SIG-M5 (cell line): ENCODE data around the gene FHOD1.

Experiments used
- DNase-seq: peaks from one replicate; lab custom pipeline; 2025; lab: John Stamatoyannopoulos, UW

Gene FHOD1

GRCh38 chr16:67277294-67277998 lies 30.2 kb upstream of the FHOD1 start:
- no peak for DNase-seq

GRCh38 chr16:67275321-67275720 lies 28.0 kb upstream of the FHOD1 start:
- DNase-seq, result no peak

GRCh38 chr16:67271446-67271845 lies 24.2 kb upstream of the FHOD1 start:
- DNase-seq, result no peak

- DNase-seq, result no peak
Measured at GRCh38 chr16:67270931-67271338, 23.7 kb upstream of the FHOD1 start.

- no peak for DNase-seq
Measured at GRCh38 chr16:67269766-67270165, 22.5 kb upstream of the FHOD1 start.

- no peak for DNase-seq
Measured at GRCh38 chr16:67268136-67268579, 20.9 kb upstream of the FHOD1 start.

GRCh38 chr16:67265834-67266233 lies 18.6 kb upstream of the FHOD1 start:
- no peak for DNase-seq

- no peak for DNase-seq
Measured at GRCh38 chr16:67264866-67265265, 17.6 kb upstream of the FHOD1 start.

- DNase-seq, result no peak
Measured at GRCh38 chr16:67264277-67264676, 17.0 kb upstream of the FHOD1 start.

- DNase-seq, result no peak
Measured at GRCh38 chr16:67263201-67263600, 15.9 kb upstream of the FHOD1 start.

- DNase-seq, result no peak
Measured at GRCh38 chr16:67260426-67261063, 13.3 kb upstream of the FHOD1 start.

- no peak for DNase-seq
Measured at GRCh38 chr16:67259705-67260104, 12.4 kb upstream of the FHOD1 start.

GRCh38 chr16:67258161-67258835 lies 11.0 kb upstream of the FHOD1 start:
- DNase-seq, result no peak

GRCh38 chr16:67257486-67258160 lies 10.3 kb upstream of the FHOD1 start:
- DNase-seq, result no peak

- no peak for DNase-seq
Measured at GRCh38 chr16:67256701-67257230, 9.5 kb upstream of the FHOD1 start.

- DNase-seq, result no peak
Measured at GRCh38 chr16:67255553-67256221, 8.4 kb upstream of the FHOD1 start.

GRCh38 chr16:67254801-67255552 lies 7.7 kb upstream of the FHOD1 start:
- DNase-seq, result no peak

GRCh38 chr16:67252609-67253497 lies 5.6 kb upstream of the FHOD1 start:
- no peak for DNase-seq

GRCh38 chr16:67250045-67250327 lies 2.7 kb upstream of the FHOD1 start:
- DNase-seq, result no peak
